ENCODE results near the gene VARS2.
A peak's percentile ranks its signal among the peaks of the same experiment; 100 is the strongest.

The VARS2 gene

DNA sequence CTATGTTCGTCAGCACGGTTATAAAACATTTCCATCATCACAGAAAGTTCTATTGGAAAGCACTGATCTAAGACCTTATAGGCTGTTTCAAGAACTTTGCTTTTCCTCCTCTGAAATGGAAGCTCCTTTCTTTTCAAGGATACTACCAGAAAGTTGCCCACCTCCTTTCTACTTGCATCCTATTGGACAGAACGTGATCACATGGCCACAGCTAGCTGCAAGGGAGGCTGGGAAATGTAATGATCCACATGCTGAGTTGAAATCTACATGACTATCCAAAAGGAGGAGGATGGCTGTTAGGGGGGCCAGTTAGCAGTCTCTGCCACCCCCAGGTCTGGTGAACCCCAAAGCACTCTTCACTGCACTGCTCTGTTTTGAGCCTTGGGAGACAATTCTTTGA, 14.6 kb downstream of the VARS2 start:
- no peak for DNase-seq (ENCODE audit: low spot score)

DNA sequence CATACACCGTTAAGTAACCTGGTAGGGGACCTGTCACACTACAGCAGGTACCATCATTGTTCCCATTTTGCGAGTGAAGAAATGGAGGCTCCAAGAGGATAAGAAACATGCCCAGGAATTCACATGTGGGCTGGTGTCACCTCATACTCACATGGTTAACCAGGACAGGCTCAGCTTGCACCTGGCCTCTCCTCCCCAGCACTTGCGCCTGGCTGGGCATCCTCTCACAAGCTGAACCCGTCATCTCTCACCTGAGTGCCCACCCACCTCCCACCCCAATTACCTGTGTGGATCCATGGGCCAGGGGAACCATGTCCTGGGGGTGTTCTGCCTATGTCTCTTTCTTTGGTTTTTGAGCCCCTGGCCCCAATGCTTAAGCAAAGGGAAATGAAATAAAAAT, 16.5 kb downstream of the VARS2 start:
- no peak for DNase-seq (ENCODE audit: low spot score)

DNA sequence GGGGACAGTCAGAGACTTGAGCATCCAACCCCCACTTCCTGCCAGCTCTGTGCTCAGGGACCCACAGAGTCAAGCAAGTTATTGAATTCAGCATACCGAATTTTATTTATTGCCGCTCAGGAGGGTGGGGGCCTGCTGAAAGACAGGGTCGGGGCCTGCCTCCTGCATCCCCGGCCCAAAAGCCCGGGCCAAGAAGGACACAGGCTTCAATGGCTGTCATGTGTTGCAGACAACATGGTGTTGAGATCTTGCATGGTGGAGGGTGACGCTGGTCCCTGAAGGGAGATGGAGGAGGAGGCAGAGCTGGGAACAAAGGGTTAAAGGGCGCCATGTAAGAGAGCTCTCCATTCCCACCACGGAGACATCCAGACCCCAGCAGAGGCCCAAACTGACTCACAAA, 17.2 kb downstream of the VARS2 start:
- no peak for DNase-seq (ENCODE audit: low spot score)

DNA sequence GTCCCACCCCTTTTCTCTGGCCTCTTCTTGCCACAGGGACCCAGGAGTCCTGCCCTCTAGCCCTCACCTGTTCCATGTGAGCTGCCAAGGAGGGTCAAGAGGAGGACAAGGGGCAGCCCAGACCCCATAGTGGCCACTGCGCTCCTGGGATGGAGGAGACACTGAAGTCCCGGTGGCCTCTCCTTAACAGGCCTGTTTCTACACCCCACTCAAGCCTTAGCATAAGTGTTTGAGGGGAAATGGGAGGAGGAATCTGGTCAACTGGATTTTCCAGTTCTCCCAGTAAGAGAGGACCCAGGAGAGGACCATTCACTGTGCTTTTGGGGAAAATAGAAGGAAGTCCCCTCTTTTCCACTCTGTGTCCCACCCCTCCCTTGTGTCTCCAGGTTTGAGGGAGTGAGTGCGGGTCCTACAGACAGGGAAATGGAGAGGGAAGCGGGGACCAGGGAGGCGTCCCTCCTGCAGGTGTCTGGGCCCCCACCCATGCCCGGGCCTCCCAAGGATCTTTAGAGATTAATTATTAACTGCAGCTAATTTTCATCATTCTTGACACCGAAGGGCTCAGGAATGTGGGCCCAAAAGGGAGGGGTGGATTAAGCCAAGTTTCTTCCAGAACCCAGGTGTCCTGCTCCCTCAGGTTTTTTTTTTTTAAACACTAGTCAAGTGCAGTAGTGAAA, 18.1 kb downstream of the VARS2 start, which contains the start of gene SFTA2:
TSS of gene SFTA2 (minus strand) at position 202 of the 677 bp plus-strand sequence. CDS start at position 128, 74 bp downstream.
- no peak for DNase-seq (ENCODE audit: low spot score)

DNA sequence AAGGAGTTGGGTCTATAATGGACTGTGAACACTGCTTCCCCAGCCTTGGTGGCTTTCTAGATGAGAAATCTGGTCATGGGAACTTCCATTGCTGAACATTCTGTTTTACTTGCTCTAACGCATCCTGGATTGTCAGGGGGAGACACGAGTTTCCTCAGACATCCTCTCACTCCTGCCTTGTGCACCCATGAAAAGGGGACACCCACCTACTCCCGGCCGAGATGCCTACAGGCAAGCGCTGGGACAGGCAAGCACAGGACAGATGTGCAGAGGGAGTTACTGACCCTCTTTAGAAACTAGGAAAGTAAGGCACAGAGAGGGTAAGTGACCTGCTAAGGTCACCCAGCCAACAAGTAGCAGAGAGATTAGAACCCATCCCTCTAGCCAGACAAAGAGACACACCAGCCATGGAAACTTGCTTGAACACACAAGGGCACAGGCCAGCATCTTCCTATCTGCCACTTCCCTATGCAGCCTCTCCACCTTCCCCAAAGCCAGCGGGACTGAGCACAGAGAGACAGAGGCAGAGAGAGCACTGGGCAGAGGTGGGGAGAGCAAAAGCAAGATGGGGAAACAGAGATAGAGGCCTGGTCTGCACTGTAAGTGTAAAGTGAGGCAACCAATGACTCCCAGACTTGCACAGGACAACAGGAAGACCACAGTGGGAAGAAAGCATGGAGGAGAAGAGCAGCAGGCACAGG, 18.8 kb downstream of the VARS2 start:
- DNase-seq (ENCODE audit: low spot score) = no peak

DNA sequence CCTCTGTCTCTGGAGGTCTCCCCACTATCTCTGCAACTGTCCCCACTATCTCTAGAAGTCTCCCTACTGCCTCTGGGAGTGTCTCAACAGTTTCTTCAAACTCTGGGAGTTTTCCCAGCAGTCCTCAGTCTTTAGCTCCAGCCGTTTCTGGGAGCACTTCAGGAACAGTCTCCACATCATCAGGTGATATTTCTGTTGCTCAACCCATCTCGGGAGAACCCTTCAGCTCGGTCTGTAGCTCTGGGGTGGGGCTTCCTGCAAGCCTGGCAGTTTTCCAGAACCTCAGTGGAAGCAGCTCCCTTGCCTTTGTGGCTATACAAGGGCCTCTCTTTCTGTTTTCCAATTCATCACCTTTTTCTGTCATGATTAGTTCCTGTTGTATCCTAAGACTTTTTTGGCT, 21.0 kb downstream of the VARS2 start:
- no peak for DNase-seq (ENCODE audit: low spot score)

DNA sequence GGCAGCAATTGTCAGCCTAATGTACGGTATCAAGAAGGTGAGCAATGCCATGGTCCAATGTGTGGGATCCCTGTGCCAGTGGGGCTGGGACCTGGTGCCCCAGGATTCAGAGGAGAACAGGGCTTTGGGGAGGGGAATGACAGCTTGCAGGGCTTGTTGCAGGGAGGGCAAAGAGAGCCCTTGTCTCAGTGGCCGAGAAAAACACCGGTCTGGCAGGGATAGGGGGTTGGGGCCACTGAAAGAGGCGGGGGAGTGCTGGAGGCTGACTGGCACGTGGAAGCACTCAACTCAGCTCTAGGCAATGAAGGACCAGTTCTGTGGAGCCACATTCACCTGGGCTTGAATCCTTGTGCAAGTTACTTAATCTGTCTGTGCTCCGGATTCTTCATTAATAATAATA, 23.2 kb downstream of the VARS2 start:
- no peak for DNase-seq (ENCODE audit: low spot score)

DNA sequence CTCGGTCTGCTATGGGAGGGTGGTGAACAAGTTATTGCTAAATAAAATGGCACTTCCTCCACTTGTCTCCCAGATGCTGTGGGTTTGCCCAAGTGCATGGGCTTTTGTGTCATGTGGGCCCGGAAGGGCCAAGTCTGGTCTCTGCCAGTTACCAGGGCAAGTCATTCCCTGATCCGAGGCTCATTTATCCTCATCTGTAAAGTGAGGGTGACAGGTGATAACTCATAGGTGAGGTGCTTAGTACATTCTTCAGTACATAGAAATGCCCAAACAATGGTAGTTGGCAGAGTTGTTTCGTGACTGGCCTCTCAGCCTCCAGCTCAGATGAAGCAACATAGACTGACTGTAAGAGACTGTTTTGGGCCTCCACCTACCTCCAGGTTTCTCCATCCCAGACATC, 24.7 kb downstream of the VARS2 start:
- no peak for DNase-seq (ENCODE audit: low spot score)

DNA sequence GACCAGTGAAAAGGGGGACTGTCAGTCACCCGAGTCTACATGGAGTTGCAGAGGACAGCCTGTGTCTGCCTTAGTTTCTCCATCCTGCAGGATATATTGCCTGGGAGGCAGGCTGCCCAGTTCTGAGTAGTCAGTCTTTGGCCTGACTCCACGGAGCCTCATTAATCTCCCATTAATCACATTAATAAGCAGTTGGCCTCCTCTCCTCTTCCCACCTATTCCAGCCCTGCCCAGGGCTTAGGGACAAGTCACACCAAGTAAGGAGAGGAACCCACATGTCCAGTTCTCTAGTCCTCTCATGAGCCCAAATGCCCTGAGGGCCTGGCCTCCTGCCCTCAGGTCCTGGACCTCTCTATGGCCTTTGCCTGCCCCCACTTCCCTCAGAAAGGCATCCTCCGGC, 25.4 kb downstream of the VARS2 start:
- peak; percentile 25 for DNase-seq (ENCODE audit: low spot score)

DNA sequence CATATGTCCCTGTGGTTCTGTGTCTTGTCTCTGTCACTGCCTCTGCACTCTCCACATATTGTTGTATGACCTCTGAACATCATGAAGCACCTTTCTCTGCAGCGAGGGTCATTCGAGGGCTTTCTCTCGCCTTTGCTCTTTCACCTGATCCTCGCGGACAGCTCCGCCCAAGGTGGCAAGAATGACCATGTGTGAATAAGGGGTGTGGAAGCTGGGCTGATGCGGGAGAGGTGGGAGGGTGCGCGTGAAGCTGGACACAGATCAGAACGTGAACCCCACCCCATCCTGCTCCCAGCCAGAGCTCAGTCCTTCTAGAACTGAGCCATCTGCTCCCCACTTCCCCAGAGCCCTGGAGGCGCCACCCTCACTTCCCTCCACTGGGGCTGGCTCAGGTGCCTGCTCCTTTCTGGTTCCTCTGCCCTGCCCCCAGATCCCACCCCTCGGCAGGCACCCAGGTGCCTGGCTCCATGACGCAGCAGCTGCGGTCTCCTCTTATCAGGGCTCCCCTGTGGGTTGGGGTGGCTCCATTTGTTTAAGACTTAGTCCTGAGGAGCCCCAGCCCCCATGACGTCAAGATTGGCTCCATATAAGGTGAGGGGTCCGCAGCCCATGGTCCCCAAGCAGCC, 26.4 kb downstream of the VARS2 start, which contains the start of gene MUCL3:
TSS of gene MUCL3 (plus strand) at position 613 of the 626 bp plus-strand sequence. CDS start 27 bp downstream, outside the sequence.
- DNase-seq (ENCODE audit: low spot score) = no peak

DNA sequence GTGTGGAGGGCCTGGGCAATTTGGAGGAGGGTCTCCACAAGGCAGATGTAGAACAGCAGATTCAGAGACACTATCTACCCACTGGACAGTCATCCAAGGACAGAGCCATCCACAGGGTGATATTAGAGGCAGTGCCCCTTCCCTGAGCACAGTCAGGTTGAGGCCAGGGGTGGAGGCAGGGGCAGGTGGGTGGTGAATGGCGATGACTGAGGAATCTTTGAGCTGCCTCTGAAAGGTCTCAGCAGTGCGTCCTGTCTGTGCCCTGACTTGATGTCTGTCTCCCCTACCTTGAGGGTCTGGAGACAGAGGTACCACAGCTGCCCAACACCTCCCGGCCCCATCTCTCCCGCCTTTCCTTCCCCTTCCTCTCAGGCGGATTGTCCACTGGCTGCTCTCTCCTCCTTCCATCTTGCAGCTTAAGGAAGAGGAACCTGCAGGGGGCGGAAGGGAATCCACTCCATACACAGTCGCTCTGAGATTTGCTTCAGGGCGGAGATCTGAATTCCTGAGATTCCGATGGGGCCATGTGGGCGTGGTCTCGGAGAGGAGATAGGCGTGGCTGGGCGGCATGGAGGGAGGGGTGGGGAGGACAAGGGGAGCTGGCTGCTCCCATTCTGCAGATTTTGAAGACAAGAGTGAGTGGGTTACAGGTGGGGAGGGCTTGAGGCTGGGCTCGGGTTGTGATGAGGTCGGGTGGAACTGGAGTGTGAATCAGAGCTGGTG, 28.5 kb downstream of the VARS2 start:
- peak; percentile 95 for DNase-seq (ENCODE audit: low spot score)

DNA sequence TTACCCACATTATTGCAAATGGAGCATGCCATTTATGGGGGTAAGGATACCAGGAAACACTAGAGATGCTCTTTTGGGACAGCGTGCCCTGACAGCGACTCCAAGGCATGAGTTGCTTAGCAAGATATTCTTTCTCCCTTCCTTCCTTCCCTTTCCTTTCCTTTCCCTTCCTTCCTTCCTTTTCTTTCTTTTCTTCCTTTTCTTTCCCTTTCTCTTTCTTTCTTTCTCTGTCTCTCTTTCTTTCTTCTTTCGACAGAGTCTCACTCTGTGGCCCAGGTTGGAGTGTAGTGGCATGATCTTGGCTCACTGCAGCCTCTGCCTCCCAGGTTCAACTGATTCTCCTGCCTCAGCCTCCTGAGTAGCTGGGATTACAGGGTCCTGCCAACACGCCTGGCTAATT, 30.0 kb downstream of the VARS2 start:
- no peak for DNase-seq (ENCODE audit: low spot score)

DNA sequence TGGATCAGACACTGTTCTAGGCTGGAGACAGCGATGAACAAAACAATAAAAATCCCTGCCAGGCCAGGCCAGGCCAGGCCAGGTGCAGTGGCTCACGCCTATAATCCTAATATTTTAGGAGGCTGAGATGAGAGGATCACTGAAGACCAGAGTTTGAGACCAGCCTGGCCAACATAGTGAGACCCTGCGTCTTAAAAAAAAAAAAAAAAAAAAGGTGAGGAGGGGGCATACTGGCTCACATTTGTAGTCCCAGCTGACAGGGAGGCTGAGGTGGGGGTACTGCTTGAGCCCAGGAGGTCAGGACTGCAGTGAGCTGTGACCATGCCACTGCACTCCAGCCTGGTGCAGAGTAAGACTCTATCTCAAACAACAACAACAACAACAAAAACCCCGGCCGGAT, 31.2 kb downstream of the VARS2 start:
- DNase-seq (ENCODE audit: low spot score) = no peak

DNA sequence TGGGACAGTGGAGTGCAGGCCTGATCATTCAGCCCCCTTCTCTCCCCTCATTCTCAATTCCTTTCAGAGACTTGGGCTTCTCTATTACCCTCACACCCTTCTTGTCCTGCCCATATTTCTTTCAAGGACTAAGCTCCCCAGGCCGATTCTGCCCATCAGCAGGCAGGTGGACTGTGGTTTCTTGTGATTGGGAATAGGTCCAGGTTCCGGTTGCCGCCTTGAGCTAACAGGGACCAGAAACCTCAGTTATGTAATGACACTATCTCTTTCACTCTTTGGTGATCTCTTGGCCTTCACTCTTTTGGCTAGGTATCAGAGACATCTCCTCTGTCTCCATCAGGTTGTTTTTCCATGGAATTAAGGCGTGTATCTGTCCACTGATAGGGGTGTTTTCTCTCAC, 33.2 kb downstream of the VARS2 start:
- DNase-seq (ENCODE audit: low spot score) = no peak

DNA sequence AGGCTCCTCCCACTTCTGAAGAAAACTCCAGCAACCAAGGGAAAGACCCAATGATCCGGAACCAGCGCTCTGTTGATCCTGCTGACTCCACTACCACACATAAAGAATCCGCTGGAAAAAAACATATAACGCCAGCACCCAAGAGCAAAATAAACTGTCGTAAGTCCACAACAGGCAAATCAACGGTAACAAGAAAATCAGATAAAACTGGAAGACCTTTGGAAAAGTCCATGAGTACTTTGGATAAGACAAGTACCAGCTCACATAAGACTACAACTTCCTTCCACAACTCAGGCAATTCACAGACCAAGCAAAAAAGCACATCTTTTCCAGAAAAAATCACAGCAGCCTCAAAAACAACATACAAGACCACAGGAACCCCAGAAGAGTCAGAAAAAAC, 34.8 kb downstream of the VARS2 start:
- DNase-seq (ENCODE audit: low spot score) = no peak

DNA sequence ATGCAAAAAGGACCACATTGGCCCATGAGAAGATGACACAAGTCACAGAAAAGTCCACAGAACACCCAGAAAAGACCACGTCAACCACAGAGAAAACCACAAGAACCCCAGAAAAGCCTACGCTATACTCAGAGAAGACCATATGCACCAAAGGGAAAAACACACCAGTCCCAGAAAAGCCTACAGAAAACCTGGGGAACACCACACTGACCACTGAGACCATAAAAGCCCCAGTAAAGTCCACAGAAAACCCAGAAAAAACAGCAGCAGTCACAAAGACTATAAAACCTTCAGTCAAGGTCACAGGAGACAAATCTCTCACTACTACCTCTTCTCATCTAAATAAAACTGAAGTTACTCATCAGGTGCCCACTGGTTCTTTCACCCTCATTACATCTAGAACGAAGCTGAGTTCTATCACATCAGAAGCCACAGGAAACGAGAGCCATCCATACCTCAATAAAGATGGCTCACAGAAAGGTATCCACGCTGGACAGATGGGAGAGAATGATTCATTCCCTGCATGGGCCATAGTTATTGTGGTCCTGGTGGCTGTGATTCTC, 38.0 kb downstream of the VARS2 start:
- DNase-seq (ENCODE audit: low spot score) = no peak

DNA sequence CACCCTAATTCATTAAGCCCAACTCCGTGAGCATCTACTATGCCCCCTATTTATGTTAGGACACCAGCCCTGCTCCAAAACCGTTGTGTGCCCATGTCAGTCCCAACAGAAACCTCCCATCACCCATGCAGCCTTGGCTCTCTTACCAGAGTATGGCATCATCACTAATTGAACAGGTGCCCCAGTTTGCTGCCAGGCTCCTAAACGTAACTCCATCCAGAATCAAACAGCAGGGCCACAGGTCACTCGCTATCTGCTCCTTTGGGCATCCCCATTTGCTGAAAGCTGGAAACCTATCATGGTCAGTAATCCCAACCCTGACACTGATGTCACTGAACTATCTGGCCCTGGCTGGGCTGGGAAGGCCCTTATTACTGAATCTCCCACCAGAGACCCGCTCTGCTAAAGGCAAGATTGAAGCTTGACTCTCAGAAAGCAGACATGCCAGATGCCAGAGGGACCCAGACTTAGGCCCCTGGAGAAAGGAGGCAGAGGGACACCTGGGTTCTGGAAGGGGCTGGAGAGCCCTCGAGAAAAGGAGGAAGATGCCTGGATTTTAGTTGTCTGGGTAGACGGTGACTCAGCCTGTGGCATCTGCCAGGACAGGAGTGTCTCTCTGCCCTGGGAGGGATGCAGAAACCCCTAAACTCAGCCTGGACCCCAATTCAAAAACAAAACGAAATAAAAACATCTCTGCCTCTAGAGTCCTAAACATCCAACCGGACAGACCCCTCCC, 40.8 kb downstream of the VARS2 start:
- DNase-seq (ENCODE audit: low spot score) = no peak

DNA sequence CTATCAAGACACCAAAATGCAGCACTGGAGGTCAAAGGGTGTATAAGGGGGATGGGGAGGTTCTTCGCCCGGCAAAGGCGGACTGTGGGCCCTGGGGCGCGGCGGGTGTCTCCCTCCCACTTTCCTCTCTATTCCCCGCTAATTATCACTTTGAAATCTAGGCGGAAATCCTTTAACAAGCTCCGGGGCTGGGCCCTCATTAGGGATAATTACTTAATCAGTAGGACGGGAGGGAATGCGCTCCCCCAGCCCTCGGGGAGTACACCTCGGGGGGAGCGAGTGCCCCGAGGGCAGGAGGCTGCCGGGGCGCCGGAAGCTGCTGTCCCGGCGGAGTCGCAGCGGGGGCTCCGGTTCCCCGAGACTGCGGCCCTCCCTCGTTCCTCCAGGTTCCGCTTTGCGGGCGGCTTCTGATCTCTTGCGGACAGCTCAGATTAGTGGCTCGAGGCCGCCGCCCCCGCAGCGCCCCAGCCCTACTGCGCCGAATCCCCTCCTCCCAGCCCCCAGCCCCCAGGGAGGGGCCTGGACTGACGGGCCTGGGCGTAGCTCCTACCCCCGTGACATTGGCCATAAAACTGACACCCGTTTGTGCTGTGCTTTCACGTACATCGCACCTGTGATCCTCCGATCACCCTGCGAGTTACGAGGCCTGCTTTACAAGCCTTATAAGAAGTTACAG, 41.5 kb downstream of the VARS2 start:
- peak; percentile 72 for DNase-seq (ENCODE audit: low spot score)

DNA sequence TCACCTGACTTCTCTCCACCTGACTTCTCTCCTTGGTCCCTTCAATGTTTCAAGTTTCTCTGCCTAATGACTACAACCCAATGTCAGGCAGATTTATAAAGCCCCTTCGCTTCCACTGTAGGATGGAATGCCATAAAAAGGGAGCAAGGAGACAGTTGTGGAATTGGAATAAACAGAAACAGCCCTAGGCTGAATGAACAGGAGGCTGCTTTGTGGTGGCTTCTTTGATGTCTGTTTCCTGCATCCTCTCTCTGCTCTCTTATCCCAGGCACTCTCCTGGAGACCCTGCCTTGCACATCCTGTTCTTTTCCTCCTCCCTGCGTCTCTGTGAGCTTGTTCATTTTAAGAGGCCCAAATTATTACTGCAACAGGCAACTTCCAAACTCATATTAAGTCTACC, 43.7 kb downstream of the VARS2 start:
- no peak for DNase-seq (ENCODE audit: low spot score)

DNA sequence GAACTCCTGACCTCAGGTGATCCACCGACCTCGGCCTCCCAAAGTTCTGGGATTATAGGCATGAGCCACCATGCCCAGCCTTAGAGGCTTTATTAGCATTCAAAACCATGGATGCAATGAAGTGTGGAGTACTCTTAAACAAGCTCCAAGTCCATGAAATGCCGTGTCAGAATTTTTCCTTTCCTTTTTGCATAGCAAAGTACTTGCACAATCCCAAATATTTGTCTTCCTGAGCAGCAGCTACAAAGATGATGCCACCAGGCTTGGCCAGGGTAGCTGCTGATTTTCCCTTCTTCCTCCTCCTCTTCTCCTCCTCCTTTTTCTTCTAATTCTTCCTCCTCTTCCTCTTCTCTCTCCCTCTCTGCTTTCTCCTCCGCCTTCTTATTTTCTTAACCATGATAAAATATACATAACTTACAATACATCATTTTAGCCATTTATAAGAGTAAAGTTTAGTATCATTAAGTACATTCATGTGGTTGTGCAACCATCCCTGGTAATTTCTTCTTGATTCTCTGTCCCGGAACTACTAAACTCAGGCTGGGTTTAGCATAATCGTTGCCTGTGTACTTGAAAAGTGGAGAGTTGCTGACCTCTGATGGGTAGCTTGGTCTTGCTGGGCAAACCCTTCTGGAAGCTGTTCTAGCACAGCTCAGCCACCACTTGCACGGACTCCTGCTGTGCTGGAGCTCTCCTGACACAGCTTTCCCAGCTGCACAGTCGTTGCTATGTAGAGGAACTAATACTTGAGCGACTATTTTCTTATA, 47.1 kb downstream of the VARS2 start:
- peak; percentile 62 for DNase-seq (ENCODE audit: low spot score)

All from GM03348 (cell line).